K562 (cell line): ENCODE data around the gene DLGAP3. TPM values are rescaled to one million over a fixed set of nuclear protein-coding genes. Genes with fewer than 3 reads are reported as not detected.

Experiments used
- BCL6 ChIP-seq: fragments of 250-450 bp; sonication (Bioruptor Pico); IDR thresholded peaks from 2 replicates; pipeline ENCODE4 v1.4.0; 2020
- BDP1 ChIP-seq: IDR thresholded peaks from 3 replicates; pipeline ENCODE4 v1.6.1; 2011; ENCODE audit not compliant: insufficient read length, insufficient read depth
- BRD9 ChIP-seq: fragments of 450-650 bp; IDR thresholded peaks from 2 replicates; pipeline ENCODE4 v1.6.1; 2018; ENCODE audit warnings: low read depth; ENCODE audit not compliant: partially characterized antibody
- CBX1 ChIP-seq: sonication (generic); IDR thresholded peaks from 2 replicates; pipeline ENCODE4 v1.6.1; 2016; ENCODE audit warnings: antibody characterized with exemption, low read depth, mild to moderate bottlenecking
- CHD2 ChIP-seq: IDR thresholded peaks from 2 replicates; pipeline ENCODE4 v1.6.1; 2011; ENCODE audit warnings: low read depth, low read length
- DACH1 ChIP-seq: fragments of 450-650 bp; IDR thresholded peaks from 2 replicates; pipeline ENCODE4 v1.6.1; 2018; ENCODE audit not compliant: partially characterized antibody
- HDAC2 ChIP-seq: fragments of 450-650 bp; IDR thresholded peaks from 2 replicates; pipeline ENCODE4 v1.6.1; 2016; ENCODE audit warnings: mild to moderate bottlenecking
- HSF4 ChIP-seq: fragments of 250-450 bp; sonication (Bioruptor Pico); IDR thresholded peaks from 2 replicates; pipeline ENCODE4 v2.1.2; 2022; ENCODE audit warnings: mild to moderate bottlenecking, moderate library complexity, borderline replicate concordance
- NUFIP1 ChIP-seq: fragments of 450-650 bp; IDR thresholded peaks from 2 replicates; pipeline ENCODE4 v1.6.1; 2018; ENCODE audit not compliant: partially characterized antibody
- PRPF4 ChIP-seq: fragments of 200-400 bp; formaldehyde crosslinking; IDR thresholded peaks from one replicate; pipeline ENCODE4 v1.6.1; 2017; ENCODE audit warnings: low read length, low read depth, mild to moderate bottlenecking; ENCODE audit not compliant: insufficient read depth, poor library complexity, severe bottlenecking
- RB1 ChIP-seq: fragments of 450-650 bp; IDR thresholded peaks from 2 replicates; pipeline ENCODE4 v1.6.1; 2017; ENCODE audit warnings: low read depth, mild to moderate bottlenecking
- RBM14 ChIP-seq: fragments of 200-400 bp; formaldehyde crosslinking; IDR thresholded peaks from 2 replicates; pipeline ENCODE4 v1.6.1; 2018; ENCODE audit warnings: low read depth, mild to moderate bottlenecking, low read length, moderate library complexity, borderline replicate concordance; ENCODE audit not compliant: insufficient read depth
- SFPQ ChIP-seq: fragments of 200-400 bp; formaldehyde crosslinking; IDR thresholded peaks from 2 replicates; pipeline ENCODE4 v1.6.1; 2017; ENCODE audit warnings: mild to moderate bottlenecking, low read depth, low read length, moderate library complexity
- SP2 ChIP-seq: IDR thresholded peaks from 2 replicates; pipeline ENCODE4 v1.6.1; 2011; ENCODE audit warnings: mild to moderate bottlenecking, low read depth, low read length, moderate library complexity; ENCODE audit not compliant: poor library complexity, severe bottlenecking; ENCODE audit errors: extremely low read depth
- SREBF1 ChIP-seq: fragments of 150-350 bp; IDR thresholded peaks from 2 replicates; pipeline ENCODE4 v1.6.1; 2014; ENCODE audit warnings: antibody characterized with exemption, low read depth, low read length, borderline replicate concordance
- STAG1 ChIP-seq: sonication (generic); formaldehyde crosslinking; IDR thresholded peaks from 2 replicates; pipeline ENCODE4 v1.5.0; 2020; ENCODE audit warnings: missing genetic modification reagents, borderline replicate concordance
- ZNF124 ChIP-seq: sonication (generic); formaldehyde crosslinking; IDR thresholded peaks from 2 replicates; pipeline ENCODE4 v1.8.1; 2022; ENCODE audit warnings: missing genetic modification reagents
- ZNF263 ChIP-seq: sonication (generic); formaldehyde crosslinking; IDR thresholded peaks from 2 replicates; pipeline ENCODE4 v1.8.0; 2022; ENCODE audit warnings: mild to moderate bottlenecking, missing genetic modification reagents, borderline replicate concordance
- polyA plus RNA-seq, 8 experiments: library from polyadenylated mRNA; depleted of rRNA in 4 of 8; stranded (reverse) in 5 of 8; unstranded in 3 of 8; fragments of >200 nt; fragmentation: Nextera tagmentation in 2 of 8; fragmentation: Illumina TruSeq in 1 of 8; extraction: Ambion mirVana in 2 of 8; extraction: Trizol in 1 of 8; gene quantifications; 2 replicates each; pipeline versions ENCODE4 v1.2.1 to v1.2.3, GENCODE V29; 2011 to 2014; ENCODE audit warnings: inconsistent platforms in 1 of 8, missing spikeins in 1 of 8
- total RNA-seq, 7 experiments: library from RNA; depleted of rRNA in 6 of 7; stranded (reverse); fragments of >200 nt in 6 of 7; fragmentation: Illumina TruSeq in 2 of 7; extraction: Trizol in 2 of 7; gene quantifications; 2 replicates each; pipeline versions ENCODE4 v1.2.1 to v1.2.3, GENCODE V29; 2011 to 2021; ENCODE audit warnings: low replicate concordance in 1 of 7
- TF ChIP-seq, protein P1 (sequence below): sonication (generic); formaldehyde crosslinking; IDR thresholded peaks from 2 replicates; pipeline ENCODE4 v1.8.0; 2022; ENCODE audit warnings: missing genetic modification reagents, mild to moderate bottlenecking, borderline replicate concordance

Gene DLGAP3
- total and polyA plus RNA-seq, 9 of the 15 experiments (the other 6 are each of a cell fraction or from before 2014, with no cell fraction given) = 0.01 to 0.16 (median 0.07) TPM; not detected in 6

GRCh38 chr1:34845131-34845901, 84.1 kb downstream of the DLGAP3 start (continued):
- TF ChIP-seq SP2 (no peak), SREBF1 (no peak), RBM14 (no peak), ZNF263 (CRISPR knock-in tag) (no peak), STAG1 (CRISPR knock-in tag) (no peak), ZNF124 (CRISPR knock-in tag) (no peak), RB1 (0 out of 2 replicates have a peak, but pooled peaks have one; percentile 23), CHD2 (no peak), SFPQ (no peak), BCL6 (CRISPR knock-in tag) (no peak), HDAC2 (peak; percentile 60; the same call in 1 of the 2 replicates), NUFIP1 (no peak), DACH1 (no peak), HSF4 (CRISPR knock-in tag) (no peak), BDP1 (no peak), CBX1 (no peak), PRPF4 (no peak), BRD9 (no peak)
- TF ChIP-seq, protein P1, sequence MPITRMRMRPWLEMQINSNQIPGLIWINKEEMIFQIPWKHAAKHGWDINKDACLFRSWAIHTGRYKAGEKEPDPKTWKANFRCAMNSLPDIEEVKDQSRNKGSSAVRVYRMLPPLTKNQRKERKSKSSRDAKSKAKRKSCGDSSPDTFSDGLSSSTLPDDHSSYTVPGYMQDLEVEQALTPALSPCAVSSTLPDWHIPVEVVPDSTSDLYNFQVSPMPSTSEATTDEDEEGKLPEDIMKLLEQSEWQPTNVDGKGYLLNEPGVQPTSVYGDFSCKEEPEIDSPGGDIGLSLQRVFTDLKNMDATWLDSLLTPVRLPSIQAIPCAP (CRISPR knock-in tag) = no peak
